Loucy (cell line): ENCODE results near the gene BMI1.

ENCODE experiments used
- H2AFZ ChIP-seq: fragments of 200-600 bp; sonication (generic); 2 replicates; pipeline ENCODE4 v1.6.0; 2016; ENCODE audit warnings: antibody characterized with exemption, mild to moderate bottlenecking, low read length, moderate library complexity
- H3F3A ChIP-seq: fragments of 200-600 bp; 2 replicates; pipeline ENCODE4 v1.6.0; 2016; ENCODE audit warnings: antibody characterized with exemption, low read depth, mild to moderate bottlenecking
- H3K27me3 ChIP-seq: fragments of 200-600 bp; sonication (generic); 2 replicates; pipeline ENCODE4 v1.6.1; 2014; ENCODE audit warnings: low read length, mild to moderate bottlenecking; ENCODE audit not compliant: insufficient read depth, poor library complexity, severe bottlenecking
- H3K36me3 ChIP-seq: fragments of 200-600 bp; sonication (generic); 2 replicates; pipeline ENCODE4 v1.6.1; 2016; ENCODE audit warnings: low read length; ENCODE audit not compliant: insufficient read depth
- H3K4me1 ChIP-seq: fragments of 200-600 bp; sonication (generic); 2 replicates; pipeline ENCODE4 v1.5.1; 2014; ENCODE audit warnings: low read length, mild to moderate bottlenecking; ENCODE audit not compliant: insufficient read depth, poor library complexity, severe bottlenecking
- H3K4me2 ChIP-seq: fragments of 200-600 bp; sonication (generic); 2 replicates; pipeline ENCODE4 v1.6.0; 2014; ENCODE audit warnings: antibody characterized with exemption, low read length, low read depth, mild to moderate bottlenecking; ENCODE audit not compliant: poor library complexity, severe bottlenecking
- H3K4me3 ChIP-seq: fragments of 200-600 bp; sonication (generic); 2 replicates; pipeline ENCODE4 v1.5.1; 2014; ENCODE audit warnings: low read length, mild to moderate bottlenecking, mixed read lengths; ENCODE audit not compliant: poor library complexity, severe bottlenecking
- H3K79me2 ChIP-seq: fragments of 200-600 bp; sonication (generic); 2 replicates; pipeline ENCODE4 v1.6.1; 2014; ENCODE audit warnings: low read length; ENCODE audit not compliant: insufficient read depth
- H3K9ac ChIP-seq: fragments of 200-600 bp; sonication (generic); 2 replicates; pipeline ENCODE4 v1.6.0; 2014; ENCODE audit warnings: mild to moderate bottlenecking, low read depth, low read length, moderate library complexity; ENCODE audit not compliant: poor library complexity, severe bottlenecking
- H3K9me2 ChIP-seq: fragments of 200-600 bp; sonication (generic); replicated peaks from 2 replicates; pipeline ENCODE4 v1.6.1; 2016; ENCODE audit warnings: low read depth, low read length, mixed read lengths
- H3K9me3 ChIP-seq: fragments of 200-600 bp; sonication (generic); 2 replicates; pipeline ENCODE4 v1.6.1; 2014; ENCODE audit warnings: mild to moderate bottlenecking, antibody characterized with exemption, low read length, low read depth; ENCODE audit not compliant: insufficient read depth
- H4K20me1 ChIP-seq: fragments of 200-600 bp; sonication (generic); 2 replicates; pipeline ENCODE4 v1.6.0; 2014; ENCODE audit warnings: antibody characterized with exemption, low read length, mild to moderate bottlenecking; ENCODE audit not compliant: insufficient read depth, poor library complexity, severe bottlenecking
- CTCF ChIP-seq: fragments of 200-600 bp; sonication (generic); conservative IDR thresholded peaks from 2 replicates; pipeline ENCODE4 v1.5.1; 2014; ENCODE audit warnings: mild to moderate bottlenecking, antibody characterized with exemption, low read length
- EZH2phosphoT487 ChIP-seq: fragments of 200-600 bp; IDR thresholded peaks from 2 replicates; pipeline ENCODE4 v1.6.1; 2018; ENCODE audit warnings: antibody characterized with exemption, mild to moderate bottlenecking, moderate library complexity, borderline replicate concordance

The BMI1 gene

GRCh38 chr10:22316286-22317075, 4.4 kb upstream of the BMI1 start, which contains the start of gene COMMD3:
COMMD3 (plus strand) TSS chr10:22316388; CDS start chr10:22316418, 30 bp downstream.
- no peaks in the 10 kb centered on the region for H3K9me2 ChIP-seq
- peak within 1 kb of the TSS; percentile 80 for H3K4me3 ChIP-seq
- no peak within 1 kb of the TSS for H2AFZ ChIP-seq
- TF ChIP-seq EZH2phosphoT487 (no peak), CTCF (no peak)
- H3K9ac ChIP-seq: peak within 1 kb of the TSS; percentile 94
- H3F3A ChIP-seq: no peaks in the 10 kb centered on the region
- H4K20me1 ChIP-seq: peaks cover 6% of the 10 kb centered on the region
- H3K4me2 ChIP-seq: peak within 1 kb of the TSS; percentile 77
- peaks cover 81% of the 10 kb centered on the region for H3K79me2 ChIP-seq
- H3K36me3 ChIP-seq: 0 out of 2 replicates have a peak, but pooled peaks cover 5% of the 10 kb centered on the region
- H3K4me1 ChIP-seq: peaks cover 24% of the 10 kb centered on the region
- no peaks in the 10 kb centered on the region for H3K27me3 ChIP-seq
- no peaks in the 10 kb centered on the region for H3K9me3 ChIP-seq

- H3K9ac ChIP-seq: peak overlapping the region; percentile 94
- peaks cover 19% of the 10 kb centered on the region for H3K4me1 ChIP-seq
- H3K9me2 ChIP-seq: no peaks in the 10 kb centered on the region
- no peak overlapping the region for H2AFZ ChIP-seq
- H3K27me3 ChIP-seq: peaks cover 1% of the 10 kb centered on the region
- peak overlapping the region; percentile 77 for H3K4me2 ChIP-seq
- peaks cover 77% of the 10 kb centered on the region for H3K79me2 ChIP-seq
- H3K36me3 ChIP-seq: 0 out of 2 replicates have a peak, but pooled peaks cover 5% of the 10 kb centered on the region
- TF ChIP-seq EZH2phosphoT487: no peak
- TF ChIP-seq CTCF: no peak
- H3K4me3 ChIP-seq: peak overlapping the region; percentile 80
- H4K20me1 ChIP-seq: peaks cover 6% of the 10 kb centered on the region
- H3K9me3 ChIP-seq: no peaks in the 10 kb centered on the region
- H3F3A ChIP-seq: no peaks in the 10 kb centered on the region
These were observed 3.9 kb upstream of the BMI1 start for GRCh38 chr10:22317076-22317370.

GRCh38 chr10:22317771-22318565, 2.9 kb upstream of the BMI1 start:
- Histone ChIP-seq H3K27me3 (peaks cover 8% of the 10 kb centered on the region), H2AFZ (no peak overlapping the region), H3F3A (no peaks in the 10 kb centered on the region), H3K36me3 (0 out of 2 replicates have a peak, but pooled peaks cover 5% of the 10 kb centered on the region), H3K4me2 (peak overlapping the region; percentile 77), H4K20me1 (peaks cover 11% of the 10 kb centered on the region), H3K4me1 (peaks cover 17% of the 10 kb centered on the region), H3K79me2 (peaks cover 83% of the 10 kb centered on the region), H3K9me3 (no peaks in the 10 kb centered on the region), H3K9ac (peak overlapping the region; percentile 94), H3K9me2 (no peaks in the 10 kb centered on the region), H3K4me3 (peak overlapping the region; percentile 80)
- TF ChIP-seq CTCF: no peak
- TF ChIP-seq EZH2phosphoT487: no peak
